H1 (cell line): ENCODE data around the gene ATP6V0A4. TPM values are rescaled to one million over a fixed set of nuclear protein-coding genes. Genes with fewer than 3 reads are reported as not detected.

Experiments used
- CTCF ChIA-PET: fragments of 300-600 bp; sonication (Branson Sonifier 250); formaldehyde crosslinking; loops from one replicate; lab custom pipeline; 2021; ENCODE audit not compliant: partially characterized antibody; lab: Charles Lee
- POLR2A ChIA-PET: fragments of 300-600 bp; sonication (Branson Sonifier 250); formaldehyde crosslinking; loops from one replicate; lab custom pipeline; 2021; ENCODE audit warnings: inconsistent platforms; ENCODE audit not compliant: partially characterized antibody; lab: Charles Lee
- DNase-seq, 2 experiments: peaks; one replicate each; pipeline versions ENCODE4 v3.0.0 to v3.0.0-alpha.2; 2010 to 2022; ENCODE audit warnings: low spot score in 2 of 2, low read depth in 1 of 2, mixed read lengths in 1 of 2
- FAIRE-seq: peaks from 2 replicates; lab custom pipeline; 2011; peaks lifted over from hg19 to GRCh38; lab: Jason Lieb, UNC
- H2AFZ ChIP-seq: 2 replicates; pipeline ENCODE4 v1.8.1; 2012; ENCODE audit warnings: low read length, inconsistent platforms
- H2AK5ac ChIP-seq: 2 replicates; pipeline ENCODE4 v1.6.1; 2013; ENCODE audit warnings: low read depth, low read length
- H2BK120ac ChIP-seq: replicated peaks from 2 replicates; pipeline ENCODE3; 2013; ENCODE audit warnings: low read depth, low read length, inconsistent platforms
- H2BK12ac ChIP-seq: 2 replicates; pipeline ENCODE4 v1.6.1; 2013; ENCODE audit warnings: low read depth, low read length
- H2BK15ac ChIP-seq: 2 replicates; pipeline ENCODE4 v1.6.1; 2013; ENCODE audit warnings: low read length
- H2BK20ac ChIP-seq: 2 replicates; pipeline ENCODE4 v1.6.1; 2013; ENCODE audit warnings: low read length
- H2BK5ac ChIP-seq: 2 replicates; pipeline ENCODE4 v1.6.1; 2013; ENCODE audit warnings: low read depth, low read length
- H3K14ac ChIP-seq: 2 replicates; pipeline ENCODE4 v1.6.1; 2013; ENCODE audit warnings: inconsistent platforms; ENCODE audit not compliant: insufficient read length
- H3K18ac ChIP-seq: 2 replicates; pipeline ENCODE4 v1.6.1; 2013; ENCODE audit warnings: low read length; ENCODE audit errors: extremely low read depth
- H3K23ac ChIP-seq: 2 replicates; pipeline ENCODE4 v1.6.1; 2013; ENCODE audit warnings: inconsistent platforms; ENCODE audit not compliant: insufficient read length
- H3K23me2 ChIP-seq: 2 replicates; pipeline ENCODE4 v1.6.1; 2013; ENCODE audit warnings: low read depth, low read length
- H3K27ac ChIP-seq: 2 replicates; pipeline ENCODE4 v1.6.1; 2011; ENCODE audit warnings: low read depth, low read length, inconsistent platforms
- H3K27me3 ChIP-seq, 4 experiments: replicated peaks in 1 of 4; 1 replicate in 1 of 4; 2 replicates in 3 of 4; pipeline versions ENCODE4 v1.6.1 to v1.8.1; 2011 to 2013; ENCODE audit warnings: low read length in 3 of 4, mild to moderate bottlenecking in 3 of 4, inconsistent platforms in 2 of 4, mixed read lengths in 2 of 4, moderate library complexity in 1 of 4; ENCODE audit not compliant: control insufficient read depth in 3 of 4, insufficient read depth in 3 of 4; ENCODE audit errors: extremely low read depth in 1 of 4
- H3K36me3 ChIP-seq, 4 experiments: 2 replicates each; pipeline versions ENCODE4 v1.6.1 to v1.8.1; 2011 to 2013; ENCODE audit warnings: mild to moderate bottlenecking in 4 of 4, low read length in 3 of 4, moderate library complexity in 2 of 4, control low read depth in 1 of 4, inconsistent platforms in 1 of 4; ENCODE audit not compliant: insufficient read depth in 4 of 4, control insufficient read depth in 2 of 4
- H3K4ac ChIP-seq: replicated peaks from 2 replicates; pipeline ENCODE3; 2013; ENCODE audit warnings: low read length, low read depth, mixed read lengths, inconsistent platforms; ENCODE audit not compliant: insufficient read length
- H3K4me1 ChIP-seq, 4 experiments: replicated peaks in 1 of 4; 1 replicate in 1 of 4; 2 replicates in 3 of 4; pipeline versions ENCODE4 v1.6.1 to v1.8.1; 2011 to 2013; ENCODE audit warnings: low read length in 3 of 4, inconsistent platforms in 2 of 4, mixed read lengths in 1 of 4; ENCODE audit not compliant: insufficient read depth in 4 of 4, control insufficient read depth in 3 of 4
- H3K4me2 ChIP-seq, 2 experiments: 2 replicates each; pipeline versions ENCODE4 v1.6.1 to v1.8.1; 2011 to 2013; ENCODE audit warnings: low read depth in 2 of 2, low read length in 2 of 2, control low read depth in 1 of 2, inconsistent platforms in 1 of 2, mild to moderate bottlenecking in 1 of 2; ENCODE audit not compliant: insufficient read depth in 1 of 2
- H3K4me3 ChIP-seq, 4 experiments: fragments of 200-600, 300-600 bp in 1 of 4; sonication (generic), shearing (Covaris generic), sonication (Bioruptor Twin) in 1 of 4; 2 replicates each; pipeline versions ENCODE4 v1.5.1 to v1.8.1; 2011 to 2016; ENCODE audit warnings: low read length in 4 of 4, low read depth in 3 of 4, control low read depth in 2 of 4, inconsistent platforms in 2 of 4, mild to moderate bottlenecking in 2 of 4, mixed read lengths in 1 of 4, moderate library complexity in 1 of 4; ENCODE audit not compliant: insufficient read depth in 2 of 4; ENCODE audit errors: extremely low read depth in 1 of 4
- H3K56ac ChIP-seq: replicated peaks from 2 replicates; pipeline ENCODE3; 2013; ENCODE audit warnings: low read depth, mild to moderate bottlenecking, mixed read lengths, low read length, inconsistent platforms; ENCODE audit not compliant: insufficient read length
- H3K79me1 ChIP-seq: 2 replicates; pipeline ENCODE4 v1.6.1; 2013; ENCODE audit warnings: low read depth, low read length, control low read depth
- H3K79me2 ChIP-seq, 2 experiments: 2 replicates each; pipeline versions ENCODE4 v1.6.1 to v1.8.1; 2012 to 2013; ENCODE audit warnings: low read length in 2 of 2, mild to moderate bottlenecking in 2 of 2, inconsistent platforms in 1 of 2; ENCODE audit not compliant: insufficient read depth in 2 of 2, control insufficient read depth in 1 of 2
- H3K9ac ChIP-seq, 4 experiments: replicated peaks in 1 of 4; 1 replicate in 1 of 4; 2 replicates in 3 of 4; pipeline versions ENCODE4 v1.6.1 to v1.8.1; 2011 to 2013; ENCODE audit warnings: low read depth in 3 of 4, low read length in 3 of 4, control low read depth in 2 of 4, mild to moderate bottlenecking in 2 of 4, moderate library complexity in 2 of 4, inconsistent platforms in 1 of 4; ENCODE audit errors: extremely low read depth in 1 of 4
- H3K9me3 ChIP-seq, 2 experiments: 2 replicates each; pipeline versions ENCODE4 v1.6.1 to v1.8.1; 2012 to 2013; ENCODE audit warnings: mild to moderate bottlenecking in 2 of 2, moderate library complexity in 2 of 2, control low read depth in 1 of 2, inconsistent platforms in 1 of 2, low read depth in 1 of 2, low read length in 1 of 2, mixed read lengths in 1 of 2; ENCODE audit not compliant: insufficient read depth in 2 of 2
- H4K20me1 ChIP-seq, 2 experiments: replicated peaks in 1 of 2; 2 replicates each; pipeline versions ENCODE3 to v1.8.1; 2011 to 2013; ENCODE audit warnings: inconsistent platforms in 2 of 2, low read length in 2 of 2, mild to moderate bottlenecking in 1 of 2; ENCODE audit not compliant: insufficient read depth in 2 of 2, control insufficient read depth in 1 of 2
- H4K5ac ChIP-seq: 2 replicates; pipeline ENCODE4 v1.6.1; 2013; ENCODE audit warnings: low read length, low read depth, mixed read lengths, inconsistent platforms; ENCODE audit not compliant: insufficient read length
- H4K8ac ChIP-seq: 2 replicates; pipeline ENCODE4 v1.8.0; 2013; ENCODE audit warnings: mild to moderate bottlenecking, moderate library complexity, low read length, inconsistent platforms; ENCODE audit not compliant: insufficient read depth; ENCODE audit errors: extremely low read depth
- H4K91ac ChIP-seq: replicated peaks from 2 replicates; pipeline ENCODE3; 2013; ENCODE audit warnings: low read length, mixed read lengths, inconsistent platforms; ENCODE audit not compliant: insufficient read length
- CBX8 ChIP-seq: fragments of 300-800, 300-1000 bp; sonication (generic); IDR thresholded peaks from 2 replicates; pipeline ENCODE4 v1.7.1; 2016; ENCODE audit warnings: low read depth, low read length, borderline replicate concordance
- CEBPB ChIP-seq: IDR thresholded peaks from 2 replicates; pipeline ENCODE4 v1.6.1; 2012; ENCODE audit warnings: low read depth, low read length
- ZNF274 ChIP-seq: IDR thresholded peaks from 2 replicates; pipeline ENCODE4 v1.7.0; 2012; ENCODE audit warnings: low read length, borderline replicate concordance; ENCODE audit errors: extremely low read depth
- WGBS, 2 experiments: shearing (Covaris generic) in 1 of 2; methylation state at CpG; one replicate each; pipeline versions ENCODE4 v1.1.6 to v1.1.7; 2013 to 2015; ENCODE audit warnings: low lambda C conversion rate in 2 of 2, mixed read lengths in 2 of 2, inconsistent platforms in 1 of 2, low coverage in 1 of 2, missing lambda C conversion rate in 1 of 2; ENCODE audit not compliant: insufficient replicate concordance in 2 of 2, insufficient coverage in 1 of 2, insufficient read length in 1 of 2; ENCODE audit errors: extremely low coverage in 1 of 2, missing lambda C conversion rate in 1 of 2; 5-methylcytosine and 5-hydroxymethylcytosine counted together
- polyA plus RNA-seq, 7 experiments: library from polyadenylated mRNA; depleted of rRNA in 3 of 7; stranded (reverse) in 5 of 7; unstranded in 2 of 7; fragments of >200 nt in 5 of 7; fragments of 200-250 nt in 2 of 7; gene quantifications; 1 replicate in 5 of 7; 2 replicates in 1 of 7; 4 replicates in 1 of 7; pipeline versions ENCODE4 v1.2.1 to v1.2.3, GENCODE V29; 2011 to 2013; ENCODE audit warnings: missing spikeins in 2 of 7, mixed read lengths in 2 of 7
- total RNA-seq: library from RNA; stranded (reverse); fragmentation: NEBNext Ultra II Directional; extraction: Animal tissue kit (Norgen Biotek cat#: 25700); gene quantifications from 2 replicates; pipeline ENCODE4 v1.2.1, GENCODE V29; 2021

ATP6V0A4 gene
- total and polyA plus RNA-seq, 2 of the 8 experiments (the other 6 are each of a cell fraction or from before 2014, with no cell fraction given), result 0.47 to 1.6 TPM

DNA sequence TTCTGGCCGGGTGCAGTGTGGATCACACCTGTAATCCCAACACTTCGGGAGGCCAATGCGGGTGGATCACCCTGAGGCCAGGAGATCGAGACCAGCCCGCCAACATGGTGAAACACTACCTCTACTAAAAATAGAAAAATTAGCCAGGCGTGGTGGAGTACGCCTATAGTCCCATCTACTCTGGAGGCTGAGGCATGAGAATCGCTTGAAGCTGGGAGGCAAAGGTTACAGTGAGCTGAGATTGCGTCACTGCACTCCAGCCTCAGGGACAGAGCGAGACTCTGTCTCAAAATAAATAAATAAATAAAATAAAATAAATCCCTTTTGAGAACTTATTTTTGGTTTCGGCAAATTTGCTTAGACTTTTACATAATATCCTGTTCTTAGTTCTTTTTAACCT lies 31.3 kb upstream of the ATP6V0A4 start:
- Histone ChIP-seq H2BK15ac (no peak overlapping the region), H3K23me2 (no peaks in the 10 kb centered on the region), H2BK5ac (no peak overlapping the region), H2BK20ac (no peak overlapping the region), H3K79me1 (no peaks in the 10 kb centered on the region), H2AK5ac (no peak overlapping the region), H2BK120ac (no peak overlapping the region), H2BK12ac (no peak overlapping the region), H3K27me3 (no peaks in the 10 kb centered on the region), H3K4me1 (no peaks in the 10 kb centered on the region), H3K4me2 (no peak overlapping the region), H2AFZ (no peak overlapping the region), H3K14ac (no peak overlapping the region), H3K79me2 (no peaks in the 10 kb centered on the region), H3K56ac (no peak overlapping the region), H3K4ac (no peak overlapping the region), H3K9ac (no peak overlapping the region), H4K91ac (no peak overlapping the region), H3K18ac (no peak overlapping the region), H3K4me3 (no peak overlapping the region), H3K9me3 (no peaks in the 10 kb centered on the region), H4K20me1 (no peaks in the 10 kb centered on the region), H4K8ac (no peak overlapping the region), H3K36me3 (no peaks in the 10 kb centered on the region), H4K5ac (no peak overlapping the region), H3K27ac (no peak overlapping the region), H3K23ac (no peak overlapping the region)
- 84% methylated on average over 11 of the region's 11 CpGs; no CpG with 5 or more reads in 1 of the 2 experiments for WGBS, 2 experiments
- DNase-seq (no peak), FAIRE-seq (no peak)
- ChIA-PET CTCF (interaction anchor here (0.8 to 1.2 kb wide), 2 partner anchors 32 to 90 kb away, joined by 3 read pairs; no protein-coding TSS in a partner anchor), POLR2A (no interaction called here)
- TF ChIP-seq CBX8, result no peak
- TF ChIP-seq ZNF274, result no peak
- peak; percentile 56; the same call in 1 of the 2 replicates for TF ChIP-seq CEBPB
